ENCODE results near the gene UPF1.
"Not testable (repeated sequence)": the region's sequence is repeated elsewhere in the genome, so short reads cannot be mapped to it uniquely, and the experiment has no call there.

UPF1 gene

GRCh38 chr19:18915639-18916038, 83.9 kb downstream of the UPF1 start:
- POLR2A ChIA-PET = no interaction called here
- Histone ChIP-seq H3K27ac (ENCODE audit: extremely low read depth, low read depth, low read length) (no peak overlapping the region), H3K36me3 (ENCODE audit: control insufficient read depth in 2 of 2, insufficient read depth in 1 of 2, low read length in 2 of 2) (peaks cover 10 to 37% of the 10 kb centered on the region in 2 experiments; a peak in 2 of 3 replicates), H3K9me3 (ENCODE audit: control insufficient read depth, insufficient read depth, low read depth, low read length) (no peaks in the 10 kb centered on the region), H3K4me1 (ENCODE audit: control insufficient read depth, insufficient read depth, low read length) (no peaks in the 10 kb centered on the region), H3K4me3 (ENCODE audit: low read depth, low read length) (no peak overlapping the region)
- no peak for TF ChIP-seq KLF10 (tag by site-specific recombination; IDR thresholded peaks at IDR 0.05)
- no peak for TF ChIP-seq ZBTB48 (tag by site-specific recombination; IDR thresholded peaks at IDR 0.05)
- TF ChIP-seq ZNF221 (tag by site-specific recombination; IDR thresholded peaks at IDR 0.05; ENCODE audit: borderline replicate concordance) = no peak
- TF ChIP-seq KLF9 (tag by site-specific recombination; IDR thresholded peaks at IDR 0.05; ENCODE audit: low read depth) = no peak
- TF ChIP-seq, protein P1, sequence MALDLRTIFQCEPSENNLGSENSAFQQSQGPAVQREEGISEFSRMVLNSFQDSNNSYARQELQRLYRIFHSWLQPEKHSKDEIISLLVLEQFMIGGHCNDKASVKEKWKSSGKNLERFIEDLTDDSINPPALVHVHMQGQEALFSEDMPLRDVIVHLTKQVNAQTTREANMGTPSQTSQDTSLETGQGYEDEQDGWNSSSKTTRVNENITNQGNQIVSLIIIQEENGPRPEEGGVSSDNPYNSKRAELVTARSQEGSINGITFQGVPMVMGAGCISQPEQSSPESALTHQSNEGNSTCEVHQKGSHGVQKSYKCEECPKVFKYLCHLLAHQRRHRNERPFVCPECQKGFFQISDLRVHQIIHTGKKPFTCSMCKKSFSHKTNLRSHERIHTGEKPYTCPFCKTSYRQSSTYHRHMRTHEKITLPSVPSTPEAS (tag by site-specific recombination; IDR thresholded peaks at IDR 0.05) = no peak
- TF ChIP-seq ZNF837 (tag by site-specific recombination; IDR thresholded peaks at IDR 0.05) = no peak
- no peak for TF ChIP-seq ZSCAN23 (tag by site-specific recombination; IDR thresholded peaks at IDR 0.05)
- peak; percentile 29; the same call in 1 of the 2 replicates for TF ChIP-seq ZNF654 (tag by site-specific recombination; IDR thresholded peaks at IDR 0.05; ENCODE audit: low read depth)
- TF ChIP-seq, protein P2, sequence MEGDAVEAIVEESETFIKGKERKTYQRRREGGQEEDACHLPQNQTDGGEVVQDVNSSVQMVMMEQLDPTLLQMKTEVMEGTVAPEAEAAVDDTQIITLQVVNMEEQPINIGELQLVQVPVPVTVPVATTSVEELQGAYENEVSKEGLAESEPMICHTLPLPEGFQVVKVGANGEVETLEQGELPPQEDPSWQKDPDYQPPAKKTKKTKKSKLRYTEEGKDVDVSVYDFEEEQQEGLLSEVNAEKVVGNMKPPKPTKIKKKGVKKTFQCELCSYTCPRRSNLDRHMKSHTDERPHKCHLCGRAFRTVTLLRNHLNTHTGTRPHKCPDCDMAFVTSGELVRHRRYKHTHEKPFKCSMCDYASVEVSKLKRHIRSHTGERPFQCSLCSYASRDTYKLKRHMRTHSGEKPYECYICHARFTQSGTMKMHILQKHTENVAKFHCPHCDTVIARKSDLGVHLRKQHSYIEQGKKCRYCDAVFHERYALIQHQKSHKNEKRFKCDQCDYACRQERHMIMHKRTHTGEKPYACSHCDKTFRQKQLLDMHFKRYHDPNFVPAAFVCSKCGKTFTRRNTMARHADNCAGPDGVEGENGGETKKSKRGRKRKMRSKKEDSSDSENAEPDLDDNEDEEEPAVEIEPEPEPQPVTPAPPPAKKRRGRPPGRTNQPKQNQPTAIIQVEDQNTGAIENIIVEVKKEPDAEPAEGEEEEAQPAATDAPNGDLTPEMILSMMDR (tag by site-specific recombination; IDR thresholded peaks at IDR 0.05) = peak; percentile 43
- CTCF ChIA-PET = interaction anchor here (0.7 to 1.9 kb wide), 3 partner anchors 69 to 79 kb away, joined by 3 to 6 read pairs (median 3); no protein-coding TSS in a partner anchor

GRCh38 chr19:18917593-18917992, 85.8 kb downstream of the UPF1 start:
- peaks cover 6 to 44% of the 10 kb centered on the region in 2 experiments; a peak in 2 of 3 replicates for H3K36me3 ChIP-seq (ENCODE audit: control insufficient read depth in 2 of 2, insufficient read depth in 1 of 2, low read length in 2 of 2)
- POLR2A ChIA-PET = interaction anchor here (0.6 to 0.7 kb wide), 2 partner anchors 91 to 457 kb away, joined by 3 to 5 read pairs; no protein-coding TSS in a partner anchor
- H3K4me3 ChIP-seq (ENCODE audit: low read depth, low read length); H3K4me1 ChIP-seq (ENCODE audit: control insufficient read depth, insufficient read depth, low read length); H3K27ac ChIP-seq (ENCODE audit: extremely low read depth, low read depth, low read length); H3K9me3 ChIP-seq (ENCODE audit: control insufficient read depth, insufficient read depth, low read depth, low read length): not testable (repeated sequence)
- CTCF ChIA-PET = interaction anchor here (2.3 kb wide), 1 partner anchor 70 kb away, joined by 14 read pairs; no protein-coding TSS in a partner anchor

Measured in HEK293 (cell line).